Neural cell (in vitro differentiated cells): Measurements from ENCODE around the gene VBP1. TPM values are rescaled to one million over a fixed set of nuclear protein-coding genes. Genes with fewer than 3 reads are reported as not detected.

Experiments used
- H2AFZ ChIP-seq: fragments of 200-600, 300-800 bp; sonication (generic), shearing (Covaris generic); 2 replicates; pipeline ENCODE4 v1.6.0; 2014; ENCODE audit warnings: low read depth, mild to moderate bottlenecking, antibody characterized with exemption, low read length, moderate library complexity
- H3F3A ChIP-seq: fragments of 200-600 bp; shearing (Covaris generic); 2 replicates; pipeline ENCODE4 v1.6.1; 2016; ENCODE audit warnings: mild to moderate bottlenecking, moderate library complexity, mixed read lengths, antibody characterized with exemption, low read length; ENCODE audit not compliant: insufficient read depth, poor library complexity, severe bottlenecking
- H3K27ac ChIP-seq: fragments of 200-600, 300-800 bp; sonication (generic), shearing (Covaris generic); 2 replicates; pipeline ENCODE4 v1.5.1; 2014; ENCODE audit warnings: mild to moderate bottlenecking, low read length, moderate library complexity
- H3K27me3 ChIP-seq: fragments of 300-800, 200-600 bp; sonication (generic), shearing (Covaris generic); 2 replicates; pipeline ENCODE4 v1.6.0; 2014; ENCODE audit warnings: mild to moderate bottlenecking, low read depth, low read length, moderate library complexity; ENCODE audit not compliant: insufficient read depth
- H3K36me3 ChIP-seq: fragments of 300-800, 200-600 bp; sonication (generic), shearing (Covaris generic); 2 replicates; pipeline ENCODE4 v1.5.1; 2014; ENCODE audit warnings: mild to moderate bottlenecking, antibody characterized with exemption, low read length, moderate library complexity; ENCODE audit not compliant: insufficient read depth
- H3K4me2 ChIP-seq: fragments of 300-800, 200-600 bp; sonication (generic), shearing (Covaris generic); 2 replicates; pipeline ENCODE4 v1.6.0; 2014; ENCODE audit warnings: mild to moderate bottlenecking, low read length
- H3K4me3 ChIP-seq: fragments of 300-800, 200-600 bp; sonication (generic), shearing (Covaris generic); 2 replicates; pipeline ENCODE4 v1.5.1; 2014; ENCODE audit warnings: mild to moderate bottlenecking, low read length, moderate library complexity
- H3K79me2 ChIP-seq: fragments of 200-600 bp; shearing (Covaris generic); replicated peaks from 2 replicates; pipeline ENCODE4 v1.6.0; 2014; ENCODE audit warnings: mild to moderate bottlenecking, low read length, moderate library complexity; ENCODE audit not compliant: insufficient read depth
- H3K9ac ChIP-seq: fragments of 300-800, 200-600 bp; sonication (generic), shearing (Covaris generic); 2 replicates; pipeline ENCODE4 v1.6.1; 2016; ENCODE audit warnings: mild to moderate bottlenecking, low read length, mixed read lengths
- H3K9me2 ChIP-seq: fragments of 200-600 bp; shearing (Covaris generic); 2 replicates; pipeline ENCODE4 v1.6.1; 2016; ENCODE audit warnings: mild to moderate bottlenecking, low read length, mixed read lengths; ENCODE audit not compliant: insufficient read depth
- H3K9me3 ChIP-seq: fragments of 200-600, 300-800 bp; sonication (generic), shearing (Covaris generic); 2 replicates; pipeline ENCODE4 v1.6.1; 2016; ENCODE audit warnings: mild to moderate bottlenecking, mixed run types, low read length, moderate library complexity, mixed read lengths
- H4K20me1 ChIP-seq: fragments of 200-600 bp; shearing (Covaris generic); 2 replicates; pipeline ENCODE4 v1.6.1; 2016; ENCODE audit warnings: mild to moderate bottlenecking, mixed run types; ENCODE audit not compliant: insufficient read depth
- CTCF ChIP-seq: fragments of 450-650 bp; IDR thresholded peaks from 2 replicates; pipeline ENCODE4 v1.5.1; 2014; ENCODE audit warnings: antibody characterized with exemption, mild to moderate bottlenecking, moderate library complexity; ENCODE audit not compliant: poor library complexity, severe bottlenecking
- EP300 ChIP-seq: fragments of 450-650 bp; conservative IDR thresholded peaks from 2 replicates; pipeline ENCODE4 v1.6.1; 2014; ENCODE audit warnings: antibody characterized with exemption, mild to moderate bottlenecking, moderate library complexity; ENCODE audit not compliant: poor library complexity, severe bottlenecking
- EZH2 ChIP-seq: fragments of 200-600, 300-800 bp; shearing (Covaris generic), sonication (generic); IDR thresholded peaks from 2 replicates; pipeline ENCODE4 v1.6.1; 2014; ENCODE audit warnings: antibody characterized with exemption, low read length, borderline replicate concordance, mild to moderate bottlenecking; ENCODE audit not compliant: insufficient read depth, poor library complexity, severe bottlenecking
- MXI1 ChIP-seq: fragments of 450-650 bp; conservative IDR thresholded peaks from 2 replicates; pipeline ENCODE4 v1.6.1; 2014; ENCODE audit warnings: antibody characterized with exemption, mild to moderate bottlenecking; ENCODE audit not compliant: poor library complexity, severe bottlenecking
- RAD21 ChIP-seq: fragments of 450-650 bp; conservative IDR thresholded peaks from 2 replicates; pipeline ENCODE4 v1.6.1; 2014; ENCODE audit warnings: antibody characterized with exemption, mild to moderate bottlenecking, moderate library complexity
- SMC3 ChIP-seq: fragments of 450-650 bp; conservative IDR thresholded peaks from 2 replicates; pipeline ENCODE4 v1.6.1; 2014; ENCODE audit warnings: antibody characterized with exemption, mild to moderate bottlenecking, moderate library complexity; ENCODE audit not compliant: poor library complexity
- TAF1 ChIP-seq: IDR thresholded peaks from 2 replicates; pipeline ENCODE4 v1.6.1; 2012; ENCODE audit warnings: low read depth
- polyA plus RNA-seq: library from polyadenylated mRNA; depleted of rRNA; stranded (reverse); fragments of >200 nt; gene quantifications from 2 replicates; pipeline ENCODE4 v1.2.3, GENCODE V29; 2014
- TF ChIP-seq, protein P1 (sequence below): IDR thresholded peaks from 2 replicates; pipeline ENCODE4 v1.6.1; 2012; ENCODE audit warnings: borderline replicate concordance

Gene VBP1
- polyA plus RNA-seq, 1 donor from 2014 or later = 369 TPM

DNA sequence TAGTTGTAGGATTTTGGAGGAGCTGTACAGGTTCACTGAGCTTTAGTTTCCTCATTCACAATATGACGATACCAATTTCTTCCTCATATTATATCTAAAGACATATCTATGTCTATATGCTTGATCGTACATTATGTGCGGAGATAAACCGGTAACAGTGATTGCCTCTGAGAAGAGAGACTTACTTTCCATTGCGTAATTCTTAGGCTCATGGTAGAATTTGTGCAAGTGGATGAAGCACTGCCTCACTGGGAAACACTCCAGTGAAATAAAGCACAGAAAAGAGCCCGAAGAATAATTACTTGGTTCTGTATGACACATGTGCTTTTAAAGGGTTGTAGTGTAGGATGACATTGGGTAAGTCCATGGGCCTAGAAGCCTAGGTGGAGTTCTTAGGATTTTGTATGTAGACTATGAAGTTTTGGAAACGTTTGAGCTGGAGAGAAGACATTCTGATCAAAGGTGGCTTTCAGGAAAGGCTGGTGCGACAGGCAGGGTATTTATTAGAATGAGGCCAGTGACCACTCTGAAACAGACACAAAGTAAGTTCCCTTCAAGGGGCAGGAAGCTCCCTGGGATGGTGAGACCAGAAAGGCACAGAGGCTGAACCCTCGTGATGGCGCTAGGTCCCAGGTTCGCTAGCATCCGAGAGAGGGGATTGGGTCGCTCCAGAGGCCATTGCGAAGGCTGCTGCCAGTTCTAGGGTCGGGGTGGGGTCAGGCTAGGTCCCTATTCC lies 649 bp upstream of the VBP1 start:
- Histone ChIP-seq H3K27ac (peak overlapping the region; percentile 93), H3F3A (no peaks in the 10 kb centered on the region), H3K9me3 (no peaks in the 10 kb centered on the region), H3K27me3 (no peaks in the 10 kb centered on the region), H3K4me2 (peak overlapping the region; percentile 48), H3K9me2 (no peaks in the 10 kb centered on the region), H4K20me1 (no peaks in the 10 kb centered on the region), H2AFZ (peak overlapping the region; percentile 51), H3K79me2 (peaks cover 34% of the 10 kb centered on the region), H3K9ac (peak overlapping the region; percentile 90), H3K36me3 (no peaks in the 10 kb centered on the region), H3K4me3 (peak overlapping the region; percentile 73)
- TF ChIP-seq EP300 (no peak), MXI1 (no peak), CTCF (no peak), RAD21 (no peak), SMC3 (no peak), EZH2 (no peak)
- TF ChIP-seq, protein P1, sequence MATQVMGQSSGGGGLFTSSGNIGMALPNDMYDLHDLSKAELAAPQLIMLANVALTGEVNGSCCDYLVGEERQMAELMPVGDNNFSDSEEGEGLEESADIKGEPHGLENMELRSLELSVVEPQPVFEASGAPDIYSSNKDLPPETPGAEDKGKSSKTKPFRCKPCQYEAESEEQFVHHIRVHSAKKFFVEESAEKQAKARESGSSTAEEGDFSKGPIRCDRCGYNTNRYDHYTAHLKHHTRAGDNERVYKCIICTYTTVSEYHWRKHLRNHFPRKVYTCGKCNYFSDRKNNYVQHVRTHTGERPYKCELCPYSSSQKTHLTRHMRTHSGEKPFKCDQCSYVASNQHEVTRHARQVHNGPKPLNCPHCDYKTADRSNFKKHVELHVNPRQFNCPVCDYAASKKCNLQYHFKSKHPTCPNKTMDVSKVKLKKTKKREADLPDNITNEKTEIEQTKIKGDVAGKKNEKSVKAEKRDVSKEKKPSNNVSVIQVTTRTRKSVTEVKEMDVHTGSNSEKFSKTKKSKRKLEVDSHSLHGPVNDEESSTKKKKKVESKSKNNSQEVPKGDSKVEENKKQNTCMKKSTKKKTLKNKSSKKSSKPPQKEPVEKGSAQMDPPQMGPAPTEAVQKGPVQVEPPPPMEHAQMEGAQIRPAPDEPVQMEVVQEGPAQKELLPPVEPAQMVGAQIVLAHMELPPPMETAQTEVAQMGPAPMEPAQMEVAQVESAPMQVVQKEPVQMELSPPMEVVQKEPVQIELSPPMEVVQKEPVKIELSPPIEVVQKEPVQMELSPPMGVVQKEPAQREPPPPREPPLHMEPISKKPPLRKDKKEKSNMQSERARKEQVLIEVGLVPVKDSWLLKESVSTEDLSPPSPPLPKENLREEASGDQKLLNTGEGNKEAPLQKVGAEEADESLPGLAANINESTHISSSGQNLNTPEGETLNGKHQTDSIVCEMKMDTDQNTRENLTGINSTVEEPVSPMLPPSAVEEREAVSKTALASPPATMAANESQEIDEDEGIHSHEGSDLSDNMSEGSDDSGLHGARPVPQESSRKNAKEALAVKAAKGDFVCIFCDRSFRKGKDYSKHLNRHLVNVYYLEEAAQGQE = no peak

DNA sequence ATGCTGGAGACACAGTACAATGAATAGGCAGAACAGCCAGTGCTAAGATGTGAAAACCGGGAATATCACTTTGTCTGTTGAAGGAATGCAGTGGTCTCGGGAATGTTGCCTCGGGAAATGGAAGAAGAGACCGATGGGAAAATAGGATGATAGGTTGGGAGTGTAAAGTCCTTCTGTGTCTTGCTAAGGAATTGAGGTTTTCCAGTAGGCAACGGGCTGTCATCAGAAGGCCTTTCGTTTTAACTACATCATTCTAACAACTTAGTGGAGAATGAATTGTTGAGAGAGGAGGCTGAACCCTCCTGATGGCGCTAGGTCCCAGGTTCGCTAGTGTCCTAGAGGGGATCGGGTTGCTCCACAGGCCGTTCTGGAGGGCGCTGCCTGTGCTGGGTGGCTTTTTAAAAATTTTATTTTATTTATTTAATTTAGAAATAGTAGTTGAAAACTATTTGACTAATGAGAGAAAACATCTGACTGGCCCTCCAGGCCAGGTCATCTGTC lies 730 bp downstream of the VBP1 start:
- Histone ChIP-seq H3K79me2 (peaks cover 35% of the 10 kb centered on the region), H3K36me3 (no peaks in the 10 kb centered on the region), H3K4me2 (no peak overlapping the region), H4K20me1 (no peaks in the 10 kb centered on the region), H3K9ac (peak overlapping the region; percentile 90), H3K9me2 (no peaks in the 10 kb centered on the region), H3K9me3 (no peaks in the 10 kb centered on the region), H3F3A (no peaks in the 10 kb centered on the region), H3K4me3 (peak overlapping the region; percentile 73), H2AFZ (peak overlapping the region; percentile 40), H3K27me3 (no peaks in the 10 kb centered on the region), H3K27ac (peak overlapping the region; percentile 93)
- TF ChIP-seq MXI1 = no peak
- no peak for TF ChIP-seq EZH2
- TF ChIP-seq TAF1 = peak; percentile 3
- peak; percentile 6 for TF ChIP-seq RAD21
- TF ChIP-seq, protein P1 = peak; percentile 89
